Measurements from ENCODE around the gene OCIAD2.

DNA sequence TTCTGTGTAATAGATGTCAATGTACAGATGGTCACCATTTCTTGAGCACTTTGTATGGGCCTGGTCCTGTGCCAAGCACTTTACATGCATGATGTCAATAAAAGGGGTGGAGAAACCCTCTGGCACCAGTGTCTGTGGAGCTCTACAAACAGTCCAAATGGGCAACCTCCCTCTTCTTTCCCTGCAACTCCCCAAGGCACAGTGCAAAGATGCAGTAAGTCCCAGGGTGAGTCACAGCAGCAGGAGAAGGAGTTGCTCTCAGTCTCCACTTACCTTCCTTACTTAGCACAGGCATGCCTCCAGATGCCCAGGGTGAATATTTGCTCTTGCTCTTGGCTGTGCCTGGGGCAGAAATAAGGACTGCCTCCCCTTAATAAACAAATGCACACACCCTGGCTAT lies 4.3 kb downstream of the OCIAD2 start:
- TF ChIP-seq, protein P1, sequence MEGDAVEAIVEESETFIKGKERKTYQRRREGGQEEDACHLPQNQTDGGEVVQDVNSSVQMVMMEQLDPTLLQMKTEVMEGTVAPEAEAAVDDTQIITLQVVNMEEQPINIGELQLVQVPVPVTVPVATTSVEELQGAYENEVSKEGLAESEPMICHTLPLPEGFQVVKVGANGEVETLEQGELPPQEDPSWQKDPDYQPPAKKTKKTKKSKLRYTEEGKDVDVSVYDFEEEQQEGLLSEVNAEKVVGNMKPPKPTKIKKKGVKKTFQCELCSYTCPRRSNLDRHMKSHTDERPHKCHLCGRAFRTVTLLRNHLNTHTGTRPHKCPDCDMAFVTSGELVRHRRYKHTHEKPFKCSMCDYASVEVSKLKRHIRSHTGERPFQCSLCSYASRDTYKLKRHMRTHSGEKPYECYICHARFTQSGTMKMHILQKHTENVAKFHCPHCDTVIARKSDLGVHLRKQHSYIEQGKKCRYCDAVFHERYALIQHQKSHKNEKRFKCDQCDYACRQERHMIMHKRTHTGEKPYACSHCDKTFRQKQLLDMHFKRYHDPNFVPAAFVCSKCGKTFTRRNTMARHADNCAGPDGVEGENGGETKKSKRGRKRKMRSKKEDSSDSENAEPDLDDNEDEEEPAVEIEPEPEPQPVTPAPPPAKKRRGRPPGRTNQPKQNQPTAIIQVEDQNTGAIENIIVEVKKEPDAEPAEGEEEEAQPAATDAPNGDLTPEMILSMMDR (IDR thresholded peaks at IDR 0.05), result no peak
- TF ChIP-seq POLR2A (IDR thresholded peaks at IDR 0.05), result no peak
